HL-60 (cell line): ENCODE results near the gene TBXAS1.

ENCODE experiments used
- DNase-seq, 2 experiments: peaks; one replicate each; pipeline ENCODE4 v3.0.0-alpha.2; 2010 to 2020; ENCODE audit warnings: low read depth in 1 of 2, low spot score in 1 of 2
- H3K27ac ChIP-seq: fragments of 250-450 bp; sonication (Bioruptor Pico); replicated peaks from 2 replicates; pipeline ENCODE4 v1.5.1; 2020; ENCODE audit warnings: mild to moderate bottlenecking, moderate library complexity
- H3K27me3 ChIP-seq: fragments of 250-450 bp; sonication (Bioruptor Pico); 2 replicates; pipeline ENCODE4 v1.5.1; 2021; ENCODE audit warnings: mild to moderate bottlenecking, moderate library complexity; ENCODE audit not compliant: insufficient read depth, poor library complexity, severe bottlenecking
- H3K4me3 ChIP-seq: replicated peaks from 2 replicates; pipeline ENCODE4 v1.5.1; 2011; ENCODE audit warnings: mild to moderate bottlenecking, control low read depth, low read length; ENCODE audit not compliant: insufficient read depth
- CTCF ChIP-seq: IDR thresholded peaks from one replicate; pipeline ENCODE4 v1.5.1; 2011; ENCODE audit warnings: low read length, control low read depth, inconsistent platforms; ENCODE audit not compliant: insufficient read depth
- GABPA ChIP-seq: IDR thresholded peaks from 2 replicates; pipeline ENCODE4 v1.6.1; 2012; ENCODE audit warnings: low read depth
- POLR2AphosphoS5 ChIP-seq: IDR thresholded peaks from 2 replicates; pipeline ENCODE4 v1.6.1; 2012; ENCODE audit warnings: low read depth
- REST ChIP-seq: IDR thresholded peaks from 2 replicates; pipeline ENCODE4 v1.6.1; 2012; ENCODE audit warnings: low read depth; ENCODE audit not compliant: insufficient replicate concordance
- SPI1 ChIP-seq: IDR thresholded peaks from 2 replicates; pipeline ENCODE4 v1.6.1; 2012; ENCODE audit warnings: low read depth, mild to moderate bottlenecking, borderline replicate concordance

Gene TBXAS1

DNA sequence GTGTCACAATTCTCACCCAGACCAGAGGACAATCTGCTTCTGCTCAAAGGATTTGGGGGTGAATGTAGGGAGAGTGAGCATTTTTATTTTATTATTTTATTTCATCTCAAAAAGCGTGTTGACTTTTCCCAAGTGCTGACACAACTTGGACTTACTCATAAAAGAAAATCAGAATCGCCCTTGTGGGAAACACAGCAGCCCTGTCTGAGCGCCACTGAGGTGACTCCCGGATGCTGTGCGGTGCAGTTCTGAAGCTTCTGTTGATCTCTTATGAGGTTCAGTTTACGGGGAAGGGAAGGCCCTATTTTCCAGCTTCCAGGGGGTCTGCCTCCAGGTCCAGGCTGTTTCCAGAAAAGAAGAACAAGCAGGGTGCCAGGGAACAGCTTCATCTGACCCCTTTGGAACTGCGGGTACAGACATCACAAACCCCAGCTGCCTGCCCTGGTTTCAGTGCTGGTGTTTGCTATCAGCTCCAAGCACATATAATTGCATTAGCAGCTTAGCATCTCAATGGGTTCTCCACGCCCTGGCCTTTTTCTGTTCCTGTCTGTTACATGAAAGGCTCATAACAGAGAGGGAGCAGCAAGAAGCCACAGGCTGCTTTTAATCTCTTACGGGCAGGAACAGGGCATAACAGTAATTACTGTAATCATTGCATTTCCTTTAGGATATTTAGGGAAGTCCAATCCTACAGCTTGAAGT, 181.3 kb downstream of the TBXAS1 start:
- DNase-seq = no peak
- TF ChIP-seq POLR2AphosphoS5 (no peak), REST (no peak), GABPA (no peak), SPI1 (no peak), CTCF (no peak)
- Histone ChIP-seq H3K4me3 (no peak overlapping the region), H3K27me3 (no peaks in the 10 kb centered on the region), H3K27ac (no peak overlapping the region)

DNA sequence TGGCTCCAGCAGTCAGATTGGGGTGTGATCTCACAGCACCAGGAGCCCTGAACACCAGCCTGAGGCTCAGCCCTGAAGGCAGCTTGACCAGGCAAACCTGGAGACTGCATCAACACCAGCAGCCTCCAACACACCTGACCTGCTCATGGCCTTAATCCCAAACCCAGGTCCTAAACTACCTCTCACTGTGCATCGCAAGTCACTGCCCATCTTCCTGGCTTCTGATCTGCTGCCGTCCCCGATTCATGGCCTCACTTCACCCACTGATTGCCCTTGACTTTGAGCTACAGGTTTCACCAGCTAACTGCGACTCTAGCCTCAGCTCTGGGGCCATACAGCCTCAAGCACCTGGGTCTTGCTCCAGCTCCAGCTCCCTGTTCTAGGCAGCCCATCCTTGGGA, 184.6 kb downstream of the TBXAS1 start:
- no peaks in the 10 kb centered on the region for H3K27me3 ChIP-seq
- H3K27ac ChIP-seq = no peak overlapping the region
- TF ChIP-seq REST = no peak
- no peak for TF ChIP-seq GABPA
- no peak for TF ChIP-seq SPI1
- no peak for TF ChIP-seq CTCF
- TF ChIP-seq POLR2AphosphoS5 = no peak
- DNase-seq = no peak
- no peak overlapping the region for H3K4me3 ChIP-seq

DNA sequence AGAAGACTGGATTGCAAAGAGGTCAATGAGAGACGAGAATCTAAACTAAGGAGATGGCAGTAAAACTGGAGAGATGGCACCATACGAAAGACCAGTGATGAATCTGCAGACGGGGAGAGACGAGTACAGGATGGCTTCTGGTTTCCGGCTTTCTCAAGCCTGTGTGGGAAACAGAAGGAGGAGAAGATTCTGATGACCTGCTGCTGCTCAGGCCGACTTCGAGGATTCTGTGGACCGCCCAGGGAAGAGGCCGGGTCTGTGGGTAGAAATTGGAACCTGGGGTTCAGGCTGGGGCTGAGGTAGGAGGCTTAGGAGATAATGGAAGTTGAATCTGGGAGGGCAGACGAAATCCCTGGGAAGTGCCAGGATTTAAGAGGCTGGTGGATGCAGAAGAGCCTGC, 185.1 kb downstream of the TBXAS1 start:
- no peak for DNase-seq
- TF ChIP-seq POLR2AphosphoS5 (no peak), REST (no peak), SPI1 (no peak), GABPA (no peak), CTCF (no peak)
- no peak overlapping the region for H3K4me3 ChIP-seq
- H3K27ac ChIP-seq = no peak overlapping the region
- no peaks in the 10 kb centered on the region for H3K27me3 ChIP-seq
